ENCODE results near the gene GJA1. TPM values are rescaled to one million over a fixed set of nuclear protein-coding genes. Genes with fewer than 3 reads are reported as not detected.

GJA1 gene
- total and polyA plus RNA-seq, 2 donors (not counting 1 experiment from before 2014, with no cell fraction given), result 77.8 to 209 TPM

GRCh38 chr6:121436274-121436857 is 920 bp downstream of the GJA1 start:
- no peaks in the 10 kb centered on the region for H3K27me3 ChIP-seq (ENCODE audit: control insufficient read depth, insufficient read depth, low read length)
- no peaks in the 10 kb centered on the region for H3K9me3 ChIP-seq (ENCODE audit: control insufficient read depth, insufficient read depth, low read depth, low read length)
- no peaks in the 10 kb centered on the region for H3K4me1 ChIP-seq (ENCODE audit: control insufficient read depth, extremely low read depth, insufficient read depth, low read length)
- H3K27ac ChIP-seq (ENCODE audit: insufficient read depth, low read length), result peak overlapping the region; percentile 87
- peak overlapping the region; percentile 76 for H2AFZ ChIP-seq (ENCODE audit: low read length)
- peak overlapping the region; percentile 60 for H3K9ac ChIP-seq (ENCODE audit: insufficient read depth, low read length)
- peak overlapping the region; percentile 80 for H3K4me2 ChIP-seq (ENCODE audit: extremely low read depth, insufficient read depth, low read length)
- H3K36me3 ChIP-seq (ENCODE audit: control insufficient read depth, insufficient read depth, low read length), result no peaks in the 10 kb centered on the region
- DNase-seq (ENCODE audit: low read depth in 2 of 2), result peak; percentile 20 to 34
- TF ChIP-seq, protein P1, sequence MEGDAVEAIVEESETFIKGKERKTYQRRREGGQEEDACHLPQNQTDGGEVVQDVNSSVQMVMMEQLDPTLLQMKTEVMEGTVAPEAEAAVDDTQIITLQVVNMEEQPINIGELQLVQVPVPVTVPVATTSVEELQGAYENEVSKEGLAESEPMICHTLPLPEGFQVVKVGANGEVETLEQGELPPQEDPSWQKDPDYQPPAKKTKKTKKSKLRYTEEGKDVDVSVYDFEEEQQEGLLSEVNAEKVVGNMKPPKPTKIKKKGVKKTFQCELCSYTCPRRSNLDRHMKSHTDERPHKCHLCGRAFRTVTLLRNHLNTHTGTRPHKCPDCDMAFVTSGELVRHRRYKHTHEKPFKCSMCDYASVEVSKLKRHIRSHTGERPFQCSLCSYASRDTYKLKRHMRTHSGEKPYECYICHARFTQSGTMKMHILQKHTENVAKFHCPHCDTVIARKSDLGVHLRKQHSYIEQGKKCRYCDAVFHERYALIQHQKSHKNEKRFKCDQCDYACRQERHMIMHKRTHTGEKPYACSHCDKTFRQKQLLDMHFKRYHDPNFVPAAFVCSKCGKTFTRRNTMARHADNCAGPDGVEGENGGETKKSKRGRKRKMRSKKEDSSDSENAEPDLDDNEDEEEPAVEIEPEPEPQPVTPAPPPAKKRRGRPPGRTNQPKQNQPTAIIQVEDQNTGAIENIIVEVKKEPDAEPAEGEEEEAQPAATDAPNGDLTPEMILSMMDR (conservative IDR thresholded peaks at IDR 0.05 in 1 of 2, IDR thresholded peaks at IDR 0.05 in 1 of 2; ENCODE audit: low read depth in 1 of 2, low read length in 2 of 2), result no peak
- no peak for TF ChIP-seq EZH2 (IDR thresholded peaks at IDR 0.05; ENCODE audit: low read length, missing control alignments)
- peaks cover 45% of the 10 kb centered on the region for H3K79me2 ChIP-seq (ENCODE audit: control insufficient read depth, insufficient read depth, low read length)
- peak overlapping the region; percentile 69 to 94 (median 86) for H3K4me3 ChIP-seq (replicated peaks in 1 of 4; ENCODE audit: control extremely low read depth in 1 of 4, insufficient read depth in 1 of 4, low read depth in 3 of 4, low read length in 4 of 4)
- no peaks in the 10 kb centered on the region for H4K20me1 ChIP-seq (ENCODE audit: control insufficient read depth, extremely low read depth, insufficient read depth, low read length)

DNA sequence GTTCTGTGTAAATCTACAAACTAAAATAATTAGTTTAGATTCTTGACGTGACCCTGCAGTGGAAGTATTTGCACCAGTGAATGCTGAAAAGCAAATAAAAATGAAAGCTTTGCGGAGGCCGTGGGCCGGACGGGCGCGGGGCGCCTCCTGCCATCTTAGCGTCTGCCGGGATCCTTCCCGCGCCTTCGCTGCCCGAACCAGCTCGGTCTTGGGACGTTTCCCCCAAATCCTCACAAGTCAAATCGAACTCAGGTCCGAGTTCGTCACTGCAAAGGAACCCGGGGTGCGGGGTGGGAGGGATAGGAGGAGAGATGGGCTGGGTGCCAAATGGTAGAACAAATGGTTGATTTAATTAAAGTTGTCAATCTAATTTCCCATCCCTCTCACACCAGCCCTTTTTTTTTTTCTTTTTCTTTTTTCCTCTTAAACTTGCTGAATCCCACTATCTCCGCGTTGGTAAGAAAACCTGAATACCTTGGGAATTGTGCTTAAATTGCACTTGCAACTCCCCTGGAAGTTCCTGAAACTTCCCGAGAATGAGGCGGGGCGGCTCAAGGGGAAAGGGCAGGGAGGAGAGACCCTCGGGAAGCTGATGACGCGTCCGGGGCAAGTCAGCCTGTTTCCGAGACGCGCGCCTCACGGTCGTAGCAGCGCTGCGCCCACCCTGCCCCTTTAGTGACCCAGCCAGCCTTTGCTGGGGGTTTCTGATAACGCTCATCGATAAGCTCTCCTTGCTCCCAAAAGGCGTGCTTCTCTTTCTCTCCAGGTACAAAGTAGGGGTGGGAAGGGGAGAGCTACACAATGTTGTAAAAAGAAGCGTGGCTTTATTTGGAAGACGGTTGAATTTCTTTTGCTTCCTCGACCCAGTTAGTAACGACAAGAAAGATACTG is 1.8 kb downstream of the GJA1 start:
- H4K20me1 ChIP-seq (ENCODE audit: control insufficient read depth, extremely low read depth, insufficient read depth, low read length), result no peaks in the 10 kb centered on the region
- H3K27me3 ChIP-seq (ENCODE audit: control insufficient read depth, insufficient read depth, low read length), result no peaks in the 10 kb centered on the region
- H3K4me3 ChIP-seq (replicated peaks in 1 of 4; ENCODE audit: control extremely low read depth in 1 of 4, insufficient read depth in 1 of 4, low read depth in 3 of 4, low read length in 4 of 4), result peak overlapping the region; percentile 69 to 94 (median 86)
- H3K4me2 ChIP-seq (ENCODE audit: extremely low read depth, insufficient read depth, low read length), result peak overlapping the region; percentile 80
- DNase-seq (ENCODE audit: low read depth in 2 of 2), result peak; percentile 63 to 68
- peak overlapping the region; percentile 76 for H2AFZ ChIP-seq (ENCODE audit: low read length)
- peak overlapping the region; percentile 87 for H3K27ac ChIP-seq (ENCODE audit: insufficient read depth, low read length)
- TF ChIP-seq, protein P1 (conservative IDR thresholded peaks at IDR 0.05 in 1 of 2, IDR thresholded peaks at IDR 0.05 in 1 of 2; ENCODE audit: low read depth in 1 of 2, low read length in 2 of 2), result no peak
- TF ChIP-seq EZH2 (IDR thresholded peaks at IDR 0.05; ENCODE audit: low read length, missing control alignments), result no peak
- H3K9ac ChIP-seq (ENCODE audit: insufficient read depth, low read length), result peak overlapping the region; percentile 60
- no peaks in the 10 kb centered on the region for H3K36me3 ChIP-seq (ENCODE audit: control insufficient read depth, insufficient read depth, low read length)
- no peaks in the 10 kb centered on the region for H3K9me3 ChIP-seq (ENCODE audit: control insufficient read depth, insufficient read depth, low read depth, low read length)
- H3K79me2 ChIP-seq (ENCODE audit: control insufficient read depth, insufficient read depth, low read length), result peaks cover 51% of the 10 kb centered on the region
- H3K4me1 ChIP-seq (ENCODE audit: control insufficient read depth, extremely low read depth, insufficient read depth, low read length), result no peaks in the 10 kb centered on the region
